Stimulated activated CD8-positive, alpha-beta memory T cell treated with anti-CD3 and anti-CD28 coated beads, Interleukin-4, amount 100 ng/mL, for 1 hour (primary cell): Measurements from ENCODE around the gene GFPT1.

ENCODE experiments used
- DNase-seq, 2 donors: peaks; one replicate each; pipeline ENCODE4 v3.0.0-alpha.2; 2020; ENCODE audit warnings: low read depth in 2 of 2, low spot score in 1 of 2

Gene GFPT1

GRCh38 chr2:69330781-69331180 lies 56.2 kb downstream of the GFPT1 start:
- DNase-seq: no peak

DNA sequence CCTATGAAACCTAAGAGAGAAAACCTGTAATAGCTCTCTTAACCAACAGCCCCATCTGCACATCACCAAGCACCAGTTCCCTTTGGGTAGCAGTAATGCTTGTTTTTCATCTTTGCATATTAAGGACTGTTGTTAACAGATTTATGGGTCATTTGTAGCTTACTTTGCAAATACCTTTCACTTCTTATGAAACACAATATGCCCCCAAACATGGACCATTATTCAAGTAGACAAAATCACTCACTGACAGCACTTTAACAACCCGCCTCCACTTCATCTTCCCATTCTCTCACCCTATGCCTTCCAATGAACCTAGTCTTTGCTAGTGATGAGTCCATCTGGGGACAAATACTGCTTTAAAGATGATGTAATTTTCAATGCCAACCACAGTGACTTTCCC lies 64.4 kb downstream of the GFPT1 start:
- DNase-seq: no peak

DNA sequence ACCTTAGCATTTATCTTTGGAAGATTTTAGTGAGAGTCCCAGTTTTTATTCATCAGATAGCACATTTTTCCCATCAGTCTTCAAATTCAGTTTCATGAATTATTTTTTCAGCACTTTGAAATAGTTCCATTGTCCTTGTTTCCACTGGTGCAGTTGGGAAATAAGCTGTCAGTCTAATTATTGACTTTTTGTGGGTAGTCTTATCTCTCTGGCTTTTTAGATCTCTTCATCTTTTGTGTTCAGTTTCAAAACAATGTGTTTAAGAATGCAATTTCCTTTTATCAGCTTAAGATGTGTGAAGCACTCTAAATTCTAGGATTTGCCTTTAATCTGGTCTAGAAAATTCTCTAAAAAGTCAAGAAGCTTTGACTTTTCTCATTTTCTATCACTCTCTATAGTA lies 70.5 kb downstream of the GFPT1 start:
- no peak for DNase-seq

DNA sequence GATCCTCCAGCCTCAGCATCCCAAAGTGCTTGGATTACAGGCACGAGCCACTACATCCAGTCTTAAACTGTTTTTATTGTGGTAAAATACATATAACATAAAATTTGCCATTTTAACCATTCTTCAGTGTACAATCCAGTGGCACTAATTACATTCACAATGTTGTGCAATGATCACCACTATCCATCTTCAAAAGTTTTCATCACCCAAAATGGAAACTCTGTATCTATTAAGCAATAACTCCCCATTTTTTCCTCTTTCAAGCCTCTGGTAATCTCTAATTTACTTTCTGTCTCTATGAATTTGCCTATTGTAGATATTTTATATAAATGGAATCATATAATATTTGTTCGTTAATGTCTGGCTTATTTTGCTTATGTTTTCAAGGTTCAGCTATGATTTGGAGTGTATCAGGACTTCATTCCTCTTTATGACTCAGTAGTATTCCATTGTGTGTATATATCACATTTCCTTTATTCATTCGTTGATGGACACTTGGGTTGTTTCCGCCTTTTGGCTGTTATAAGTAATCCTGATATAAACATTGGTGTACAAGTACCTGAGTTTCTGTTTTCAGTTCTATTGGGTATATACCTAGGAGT lies 71.8 kb downstream of the GFPT1 start:
- no peak for DNase-seq

GRCh38 chr2:69311024-69311416 lies 76.0 kb downstream of the GFPT1 start:
- DNase-seq: no peak

DNA sequence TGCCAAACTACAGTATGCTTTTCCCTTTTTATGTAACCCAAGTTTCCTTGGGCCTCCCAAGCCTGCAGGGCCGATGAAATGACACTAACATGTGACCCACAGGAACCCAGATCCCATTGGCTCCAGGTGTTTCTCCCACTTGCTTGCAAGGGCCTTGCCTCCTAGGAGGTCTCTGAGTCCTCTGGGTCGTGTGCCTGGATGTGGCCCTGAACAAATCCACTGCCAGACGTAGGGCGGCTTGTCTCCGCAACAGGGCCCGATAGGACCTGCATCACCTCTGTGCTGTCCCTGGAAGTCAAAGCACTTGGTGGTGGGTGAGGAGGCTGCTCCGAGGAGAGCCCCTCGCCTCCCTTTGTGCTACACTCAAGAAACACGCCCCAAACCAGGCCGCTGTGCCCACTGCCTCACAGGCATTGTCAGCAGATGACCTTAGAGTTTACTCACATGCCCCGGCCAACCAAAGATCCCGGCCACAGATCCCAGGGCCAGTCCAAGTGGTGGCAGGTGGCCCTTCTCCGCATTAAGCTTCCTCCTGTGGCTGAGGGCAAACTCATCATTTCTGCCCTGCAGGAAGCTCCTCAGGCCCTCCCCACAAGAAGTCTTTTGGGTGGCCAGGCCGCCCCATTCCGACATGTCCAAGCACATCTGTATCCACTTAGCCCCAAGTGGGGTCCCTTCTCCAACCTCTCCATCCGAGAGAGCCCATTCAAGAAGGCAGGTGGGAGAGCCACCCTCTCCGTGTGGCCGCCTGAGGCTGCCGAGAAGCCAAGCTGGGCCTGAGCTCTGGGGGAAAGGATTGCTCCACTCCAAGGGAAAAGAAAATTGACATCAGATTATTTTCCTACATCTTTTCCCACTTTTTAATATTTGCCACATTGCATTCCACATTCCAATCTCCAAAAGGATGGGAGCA lies 76.7 kb downstream of the GFPT1 start:
- no peak for DNase-seq

- DNase-seq: no peak
Observed at GRCh38 chr2:69309351-69310110, 77.5 kb downstream of the GFPT1 start.

GRCh38 chr2:69308338-69308737 lies 78.7 kb downstream of the GFPT1 start:
- DNase-seq: no peak

DNA sequence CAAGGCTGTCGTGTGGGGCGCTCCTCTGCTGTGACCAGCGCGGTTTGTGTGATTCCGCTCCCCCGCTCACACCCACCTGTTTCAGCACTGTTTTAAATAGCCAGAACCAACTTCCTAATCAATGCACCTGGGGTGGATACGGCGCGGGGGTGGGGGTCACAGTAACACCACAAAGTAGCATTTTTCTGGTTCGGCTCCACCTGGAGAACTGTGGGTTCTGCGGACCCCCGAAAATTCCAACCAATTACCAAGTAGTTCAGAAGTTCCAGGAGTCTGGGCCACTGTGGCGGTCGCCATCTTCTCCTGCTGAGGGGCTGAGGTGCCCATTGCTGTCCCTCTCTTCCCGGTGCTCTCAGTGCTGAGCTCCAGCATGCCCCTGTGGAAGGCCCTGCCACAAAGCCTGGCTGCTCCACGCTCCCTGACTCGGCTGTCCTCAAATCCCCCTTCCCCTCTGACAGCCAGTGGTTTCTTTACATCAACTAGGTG lies 79.4 kb downstream of the GFPT1 start:
- no peak for DNase-seq

- DNase-seq: peak; percentile 20 to 40
Observed at GRCh38 chr2:69306822-69307578, 80.0 kb downstream of the GFPT1 start.

- no peak for DNase-seq
Observed at GRCh38 chr2:69306393-69306821, 80.6 kb downstream of the GFPT1 start.

GRCh38 chr2:69305712-69306392 lies 81.2 kb downstream of the GFPT1 start:
- no peak for DNase-seq

GRCh38 chr2:69305166-69305565 lies 81.9 kb downstream of the GFPT1 start:
- no peak for DNase-seq

DNA sequence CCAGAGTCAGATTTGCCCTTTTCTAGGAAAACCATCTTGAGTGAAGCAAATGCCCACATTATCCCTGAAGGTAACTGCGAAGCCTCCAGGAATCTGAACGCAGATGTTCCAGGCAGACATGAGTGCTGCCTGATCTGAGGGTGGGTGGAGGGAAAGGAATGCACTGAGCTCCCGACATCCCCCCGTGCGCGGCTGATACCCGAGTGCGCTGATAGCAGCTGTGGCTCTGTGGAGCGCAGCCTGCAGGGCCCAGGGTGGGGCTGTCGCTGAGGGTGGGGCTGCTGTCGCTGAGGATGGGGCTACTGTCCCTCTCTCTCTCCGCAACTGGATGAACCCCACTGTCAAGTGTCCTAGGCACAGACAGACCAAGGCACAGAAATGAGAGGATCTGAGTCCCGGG lies 82.4 kb downstream of the GFPT1 start:
- no peak for DNase-seq

GRCh38 chr2:69300650-69301049 lies 86.4 kb downstream of the GFPT1 start:
- no peak for DNase-seq

DNA sequence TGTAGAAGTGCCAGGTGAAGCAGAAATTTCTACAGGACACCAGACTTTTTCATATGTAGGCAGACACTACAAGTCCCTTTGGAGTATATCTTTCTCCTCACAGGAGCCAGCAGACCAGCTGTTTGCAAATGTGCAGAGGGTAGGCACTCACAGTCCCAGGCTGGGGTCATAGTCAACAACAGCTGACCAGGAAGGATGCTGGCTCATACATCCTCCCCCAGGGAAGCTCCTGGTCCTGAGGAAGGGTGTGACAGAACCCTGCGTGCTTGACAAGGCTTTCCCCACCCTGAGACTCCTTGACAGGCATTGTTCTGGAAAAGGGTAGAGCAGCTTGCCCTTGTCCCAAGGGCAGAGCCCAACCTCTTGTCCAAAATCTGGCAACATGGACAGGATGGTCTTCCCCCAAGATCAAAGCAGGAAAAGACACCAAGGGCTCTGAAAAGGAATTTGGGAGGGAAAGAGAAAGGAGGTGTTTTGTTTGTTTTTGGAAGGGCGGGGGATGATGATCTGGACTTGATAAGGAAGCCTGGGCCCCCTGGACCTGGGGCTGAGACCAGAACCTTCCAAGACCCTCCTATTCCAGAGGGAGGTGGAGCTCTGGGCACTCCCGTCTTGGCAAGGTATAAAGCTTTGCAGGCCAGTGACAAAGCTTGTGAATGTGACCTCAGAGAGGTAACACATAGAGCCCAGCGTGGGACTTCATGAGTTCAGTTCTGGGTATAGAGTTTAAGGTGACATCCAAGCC lies 87.1 kb downstream of the GFPT1 start:
- DNase-seq: no peak

DNA sequence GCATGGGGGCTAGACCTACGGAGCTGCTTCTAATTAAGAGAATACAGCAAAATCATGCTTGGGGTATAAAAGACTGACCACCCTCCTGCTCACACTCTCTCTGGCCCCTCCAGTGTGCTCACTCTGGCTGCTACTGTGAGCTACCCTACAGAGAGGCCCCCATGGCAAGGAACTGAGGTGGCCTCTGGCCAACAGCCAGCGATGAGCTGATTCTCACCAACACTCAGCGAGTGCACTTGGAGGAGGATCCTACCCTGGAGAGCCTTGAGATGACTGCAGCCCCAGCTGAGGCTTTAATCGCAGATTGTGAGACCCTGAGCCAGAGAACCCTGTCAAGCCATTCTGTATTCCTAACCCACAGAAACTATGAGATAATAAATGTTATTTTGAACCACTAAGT lies 88.2 kb downstream of the GFPT1 start:
- no peak for DNase-seq

- no peak for DNase-seq
Observed at GRCh38 chr2:69298261-69298660, 88.8 kb downstream of the GFPT1 start.

DNA sequence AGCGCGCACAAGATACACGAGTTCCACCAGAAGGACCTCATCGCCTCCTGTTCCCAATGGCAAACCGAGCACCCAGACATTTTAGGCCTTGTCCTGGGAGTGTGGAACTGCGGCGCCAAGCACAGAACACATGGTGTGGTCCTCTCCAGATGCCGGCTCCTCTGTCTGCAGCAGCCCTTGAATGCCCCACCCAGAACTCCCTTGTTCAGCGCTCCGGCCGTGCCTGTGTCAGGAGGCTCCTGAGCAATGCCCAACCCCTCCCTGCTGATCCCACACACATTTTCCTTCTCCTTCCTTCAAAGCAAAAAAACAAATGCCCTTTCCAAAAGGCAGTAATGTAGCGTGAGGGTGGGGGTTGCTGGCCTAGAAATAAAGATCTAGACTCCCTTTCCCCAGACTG lies 89.8 kb downstream of the GFPT1 start:
- DNase-seq: no peak

DNA sequence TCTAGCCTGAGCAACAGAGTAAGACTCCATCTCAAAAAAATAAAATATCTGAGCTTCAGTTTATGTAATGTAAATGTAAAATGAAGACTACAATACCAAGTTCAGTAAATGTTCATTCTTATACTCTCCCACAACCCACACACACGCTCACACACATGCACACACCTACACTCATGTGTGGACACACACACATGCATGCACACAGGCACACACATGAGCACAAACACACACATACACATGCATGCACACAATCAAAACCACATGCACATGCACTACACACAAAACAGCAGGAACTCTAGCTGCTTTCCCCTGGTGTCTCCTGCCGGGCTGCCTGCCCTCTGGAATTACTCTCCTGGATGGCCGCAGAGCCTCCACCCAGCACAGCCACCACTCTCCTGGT lies 90.6 kb downstream of the GFPT1 start:
- DNase-seq: no peak
